Measurements from ENCODE around the gene PPP1R3D.
"Not testable (repeated sequence)": the region's sequence is repeated elsewhere in the genome, so short reads cannot be mapped to it uniquely, and the experiment has no call there.

PPP1R3D gene

DNA sequence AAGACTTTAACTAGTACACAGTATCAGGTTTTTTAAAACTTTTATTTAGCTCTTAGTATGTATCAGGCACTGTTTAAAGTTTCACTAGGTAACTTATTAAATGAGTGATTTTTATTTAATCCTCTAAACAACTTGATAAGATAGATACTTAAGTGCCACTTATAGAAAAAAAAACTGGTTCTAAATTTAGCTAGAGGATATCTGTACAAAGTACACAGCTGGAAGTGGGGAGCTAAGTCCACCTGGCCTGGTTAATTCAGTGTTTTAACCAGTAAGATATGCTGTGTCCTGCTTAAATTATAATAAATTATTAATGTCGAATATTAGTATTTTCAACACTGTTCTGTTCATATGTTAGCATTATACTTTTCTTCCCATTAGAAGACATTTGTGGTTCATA is 44.2 kb downstream of the PPP1R3D start:
- DNase-seq (ENCODE audit: extremely low read depth, low read depth) = no peak
- no peak for TF ChIP-seq CTCF (IDR thresholded peaks at IDR 0.05; ENCODE audit: low read depth, low read length)

DNA sequence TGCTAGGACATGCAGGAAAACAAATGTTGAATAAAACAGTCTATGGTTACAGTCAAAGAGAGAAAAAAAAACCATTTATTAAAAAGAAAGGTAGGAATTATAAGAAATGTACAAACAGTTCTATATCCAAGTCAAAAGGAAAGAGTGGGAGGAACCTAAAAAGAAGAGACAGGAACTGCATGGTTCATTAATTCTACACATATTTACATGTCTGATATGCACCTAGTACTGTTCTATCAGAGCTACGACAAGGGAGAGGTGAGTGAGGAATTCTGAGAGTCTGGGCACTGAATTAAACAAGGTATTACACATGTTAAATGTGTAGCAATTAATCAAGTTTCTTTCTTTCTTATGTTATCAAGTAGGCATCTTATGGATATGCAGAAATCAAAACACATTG is 48.5 kb downstream of the PPP1R3D start:
- no peak for DNase-seq (ENCODE audit: extremely low read depth, low read depth)

GRCh38 chr20:59890035-59890434 is 50.1 kb downstream of the PPP1R3D start:
- DNase-seq (ENCODE audit: extremely low read depth, low read depth) = not testable (repeated sequence)

More for the DNA sequence above, 48.5 kb downstream of the PPP1R3D start:
- TF ChIP-seq CTCF (IDR thresholded peaks at IDR 0.05; ENCODE audit: low read depth, low read length) = no peak

DNA sequence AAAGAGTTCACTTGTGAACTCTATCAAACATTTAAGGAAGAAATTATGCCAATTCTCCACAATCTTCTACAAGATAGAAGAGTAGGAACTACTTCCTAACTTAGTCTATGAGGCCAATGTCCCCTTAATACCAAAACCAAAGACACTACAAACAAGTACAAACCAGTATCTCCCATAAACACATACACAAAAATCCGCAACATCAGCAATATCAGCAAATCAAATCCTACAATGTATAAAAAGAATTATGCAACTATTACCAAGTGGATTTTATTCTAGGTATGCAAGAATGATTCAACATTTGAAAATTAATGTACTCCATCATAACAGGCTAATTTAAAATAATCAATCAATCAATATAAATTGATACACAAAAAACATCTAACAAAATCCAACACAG is 52.1 kb downstream of the PPP1R3D start:
- no peak for TF ChIP-seq CTCF (IDR thresholded peaks at IDR 0.05; ENCODE audit: low read depth, low read length)
- DNase-seq (ENCODE audit: extremely low read depth, low read depth) = no peak

Data from AG09319 (cell line).